ES-I3 (cell line): Measurements from ENCODE around the gene IVL.

Experiments used
- H3K36me3 ChIP-seq: 2 replicates; pipeline ENCODE4 v1.6.1; 2013; ENCODE audit warnings: mild to moderate bottlenecking, low read length, control low read depth, moderate library complexity; ENCODE audit not compliant: insufficient read depth
- H3K4me1 ChIP-seq: 2 replicates; pipeline ENCODE4 v1.6.1; 2013; ENCODE audit warnings: mild to moderate bottlenecking, control low read depth, low read length; ENCODE audit not compliant: insufficient read depth
- H3K9ac ChIP-seq: 2 replicates; pipeline ENCODE4 v1.6.1; 2013; ENCODE audit warnings: low read depth, mild to moderate bottlenecking, low read length, moderate library complexity
- H3K9me3 ChIP-seq: 2 replicates; pipeline ENCODE4 v1.6.1; 2013; ENCODE audit warnings: mild to moderate bottlenecking, low read length, moderate library complexity; ENCODE audit not compliant: control insufficient read depth, insufficient read depth

Gene IVL

GRCh38 chr1:152953761-152954160 is 45.4 kb downstream of the IVL start:
- no peaks in the 10 kb centered on the region for H3K9me3 ChIP-seq
- H3K4me1 ChIP-seq: no peaks in the 10 kb centered on the region

GRCh38 chr1:152954436-152954835 is 46.1 kb downstream of the IVL start:
- Histone ChIP-seq H3K4me1 (no peaks in the 10 kb centered on the region), H3K9ac (no peak overlapping the region), H3K9me3 (no peaks in the 10 kb centered on the region), H3K36me3 (no peaks in the 10 kb centered on the region)

More at GRCh38 chr1:152953761-152954160, 45.4 kb downstream of the IVL start:
- H3K36me3 ChIP-seq: no peaks in the 10 kb centered on the region
- H3K9ac ChIP-seq: no peak overlapping the region

- no peak overlapping the region for H3K9ac ChIP-seq
- no peaks in the 10 kb centered on the region for H3K9me3 ChIP-seq
- H3K36me3 ChIP-seq: no peaks in the 10 kb centered on the region
- H3K4me1 ChIP-seq: no peaks in the 10 kb centered on the region
Measured at GRCh38 chr1:152957561-152957960, 49.2 kb downstream of the IVL start.

- no peaks in the 10 kb centered on the region for H3K9me3 ChIP-seq
- H3K9ac ChIP-seq: no peak overlapping the region
- H3K36me3 ChIP-seq: no peaks in the 10 kb centered on the region
- H3K4me1 ChIP-seq: no peaks in the 10 kb centered on the region
Measured at GRCh38 chr1:152959273-152959672, 50.9 kb downstream of the IVL start.

- H3K9ac ChIP-seq: no peak overlapping the region
- no peaks in the 10 kb centered on the region for H3K4me1 ChIP-seq
- H3K36me3 ChIP-seq: no peaks in the 10 kb centered on the region
- no peaks in the 10 kb centered on the region for H3K9me3 ChIP-seq
Measured at GRCh38 chr1:152959801-152960451, 51.6 kb downstream of the IVL start.

GRCh38 chr1:152960452-152961044 is 52.2 kb downstream of the IVL start:
- Histone ChIP-seq H3K4me1 (no peaks in the 10 kb centered on the region), H3K9me3 (no peaks in the 10 kb centered on the region), H3K9ac (no peak overlapping the region)

More at GRCh38 chr1:152960452-152961044, 52.2 kb downstream of the IVL start:
- H3K36me3 ChIP-seq: no peaks in the 10 kb centered on the region
